HG02973 (cell line): ENCODE data around the gene SLC37A1.

Source experiments
- ATAC-seq: cut with Tn5 transposase; IDR thresholded peaks from one replicate; pipeline ENCODE4 v1.9.1; 2021; ENCODE audit warnings: moderate library complexity; ENCODE audit not compliant: unreplicated experiment

SLC37A1 gene

DNA sequence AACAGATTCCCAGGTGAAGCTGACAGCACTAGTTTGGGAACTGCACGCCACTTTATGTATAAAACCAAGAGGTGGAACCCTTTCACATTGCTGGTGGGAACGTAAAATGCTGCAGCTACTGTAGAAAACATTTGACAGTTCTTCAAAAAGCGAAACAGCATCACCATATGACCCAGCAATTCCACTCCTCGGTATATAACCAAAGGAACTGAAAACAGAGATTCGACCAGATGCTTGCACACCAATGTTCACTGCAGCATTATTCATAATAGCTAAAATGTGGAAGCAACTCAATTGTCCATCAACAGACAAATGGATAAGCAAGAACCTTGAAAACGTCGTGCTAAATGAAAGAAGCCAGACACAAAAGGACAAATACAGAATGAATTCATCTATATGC, 35.1 kb upstream of the SLC37A1 start:
- ATAC-seq = no peak

DNA sequence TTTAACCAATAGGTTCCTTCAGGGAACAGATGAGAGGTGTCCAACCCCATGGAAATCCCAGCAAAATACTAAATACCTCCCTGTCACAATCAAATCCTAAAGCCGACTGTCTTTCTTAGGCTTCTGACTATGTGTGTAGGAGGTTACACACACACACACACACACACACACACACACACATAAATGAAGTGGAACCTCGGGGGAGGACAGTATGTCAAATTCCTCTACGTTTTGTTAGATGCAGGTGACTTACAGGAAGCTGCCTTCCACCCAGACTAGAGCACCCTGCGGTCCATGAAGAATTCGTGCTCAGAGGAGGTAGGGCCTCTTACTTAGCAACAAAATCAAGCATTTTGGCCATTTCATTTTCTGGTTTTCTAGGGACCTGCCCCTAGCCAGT, 34.1 kb upstream of the SLC37A1 start:
- no peak for ATAC-seq

DNA sequence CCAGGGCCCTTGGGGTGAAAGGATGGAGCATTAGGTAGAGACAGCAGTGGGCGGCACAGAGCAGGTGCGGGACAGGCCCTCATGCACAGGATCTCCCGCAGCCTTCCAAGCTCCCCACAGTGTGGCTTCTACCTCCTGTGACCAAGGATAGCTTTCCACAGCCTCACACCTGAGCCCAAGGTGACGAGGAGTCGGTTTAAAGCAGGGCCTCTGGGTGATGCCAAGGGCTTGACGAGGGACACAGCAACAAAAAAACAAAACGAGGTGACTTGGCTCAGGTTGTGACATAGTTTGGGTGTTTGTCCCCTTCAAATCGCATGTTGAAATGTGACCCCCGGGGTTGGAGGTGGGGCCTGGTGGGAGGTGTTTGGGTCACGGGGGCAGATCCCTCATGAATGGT, 32.9 kb upstream of the SLC37A1 start:
- no peak for ATAC-seq

DNA sequence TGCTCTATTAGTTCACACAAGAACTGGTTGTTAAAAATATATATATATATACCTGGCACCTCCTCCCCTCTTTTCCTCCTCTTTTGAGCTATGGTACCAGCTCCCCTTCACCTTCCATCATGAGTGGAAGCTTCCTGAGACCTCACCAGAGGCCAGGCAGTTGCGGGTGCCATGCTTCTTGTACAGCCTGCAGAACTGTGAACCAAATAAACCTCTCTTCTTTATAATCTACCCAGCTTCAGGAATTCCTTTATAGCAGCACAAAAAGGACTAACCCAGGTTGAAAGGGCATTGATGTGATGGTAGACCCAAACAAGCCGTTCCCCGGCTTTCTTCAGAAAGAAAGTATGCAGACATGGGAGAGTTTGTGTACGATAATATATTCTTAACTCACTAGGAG, 32.5 kb upstream of the SLC37A1 start:
- no peak for ATAC-seq

DNA sequence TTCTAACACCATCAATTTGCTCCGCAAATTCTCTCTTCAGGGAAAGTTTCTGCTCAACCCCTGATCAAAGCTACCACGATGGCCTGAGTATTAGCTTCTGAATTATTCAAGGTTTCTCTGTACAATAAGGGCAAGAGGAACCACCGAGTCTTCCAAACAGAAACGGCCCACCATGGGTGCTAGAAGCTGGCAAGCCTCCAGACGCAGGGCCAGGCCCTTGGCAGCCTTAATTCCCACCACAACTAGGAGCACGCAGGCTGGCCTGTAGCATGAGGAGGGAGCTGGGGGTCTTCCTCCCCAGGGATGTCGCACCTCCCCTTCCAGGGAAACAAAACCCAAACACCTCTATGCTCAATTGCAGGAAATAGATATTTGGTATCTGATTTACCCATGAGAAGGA, 28.7 kb upstream of the SLC37A1 start:
- no peak for ATAC-seq

DNA sequence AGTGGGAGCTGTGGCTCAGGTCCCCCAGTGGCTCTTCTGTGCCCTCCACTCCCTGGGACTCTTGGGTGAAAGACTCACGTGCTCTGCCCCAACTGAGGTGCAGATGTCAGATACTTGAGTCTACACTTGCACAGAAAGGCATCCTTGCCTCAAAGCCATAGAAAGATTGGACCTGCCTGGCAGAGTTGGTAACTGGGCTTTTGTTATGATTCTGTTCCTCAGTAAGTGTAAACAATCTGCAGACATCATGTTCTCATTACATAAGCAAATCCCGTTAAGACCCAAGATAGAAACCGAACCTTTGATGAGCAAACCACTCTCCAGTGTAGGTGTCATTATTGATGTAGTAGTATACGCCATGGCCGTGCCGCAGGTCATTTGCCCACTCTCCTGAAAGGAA, 27.6 kb upstream of the SLC37A1 start:
- ATAC-seq = no peak

DNA sequence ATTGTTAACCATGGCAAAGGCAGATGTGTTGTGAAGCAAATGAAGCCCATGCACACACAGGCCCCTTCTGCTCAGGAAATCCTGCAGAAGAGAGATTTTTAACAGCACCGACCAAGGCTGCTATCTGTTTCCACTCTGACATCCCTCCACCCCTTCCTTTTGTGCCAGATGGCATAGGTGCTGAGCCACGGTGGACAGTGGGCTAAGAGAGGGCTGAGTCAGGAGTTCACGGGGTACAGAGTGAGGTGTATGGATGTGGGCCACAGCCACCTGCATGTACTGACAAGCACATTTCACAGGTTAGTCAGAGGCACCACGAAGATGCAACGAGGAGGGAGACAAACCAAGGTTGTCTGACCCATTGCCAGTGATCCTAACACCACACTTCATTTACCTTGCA, 27.1 kb upstream of the SLC37A1 start:
- no peak for ATAC-seq

DNA sequence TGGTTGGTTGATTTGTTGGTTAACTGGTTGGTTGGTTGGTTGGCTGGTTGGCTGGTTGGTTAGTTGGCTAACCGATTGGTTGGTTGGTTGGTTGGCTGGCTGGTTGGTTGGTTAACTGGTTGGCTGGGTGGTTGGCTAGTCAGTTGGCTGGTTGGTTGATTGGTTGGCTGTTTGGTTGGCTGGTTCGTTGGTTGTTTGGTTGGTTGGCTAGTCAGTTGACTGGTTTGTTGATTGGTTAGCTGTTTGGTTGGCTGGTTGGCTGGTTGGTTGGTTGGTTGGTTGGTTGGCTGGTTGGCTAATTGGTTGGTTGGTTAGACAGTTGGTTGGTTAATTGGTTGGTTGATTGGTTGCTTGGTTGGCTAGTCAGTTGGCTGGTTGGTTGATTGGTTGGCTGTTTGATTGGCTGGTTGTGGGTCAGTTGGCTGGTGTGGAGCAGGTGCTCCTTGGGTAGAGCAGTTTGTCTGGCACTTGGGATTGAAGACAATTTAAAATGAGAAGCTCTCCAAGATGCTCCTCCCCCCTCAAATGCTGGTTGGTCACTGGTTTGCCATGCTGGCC, 24.6 kb upstream of the SLC37A1 start:
- no peak for ATAC-seq

DNA sequence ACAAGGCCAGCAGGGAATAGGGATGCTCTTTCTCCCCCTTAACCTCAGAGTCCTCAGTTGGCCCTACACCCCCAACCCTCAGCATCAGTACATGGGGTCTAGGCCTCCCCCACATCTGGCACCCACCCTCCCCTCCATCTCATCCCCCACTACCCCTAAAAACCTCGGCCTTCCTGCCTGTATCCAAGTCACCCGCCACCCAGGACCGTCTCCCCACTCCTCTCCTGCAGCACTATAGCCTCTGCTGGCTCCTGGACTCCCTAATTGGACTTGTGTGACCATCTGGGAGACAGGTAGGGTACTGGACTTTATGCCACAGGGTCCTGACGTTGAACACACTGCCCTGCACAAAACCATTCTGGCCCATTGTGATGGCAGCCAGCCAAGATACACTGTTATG, 23.7 kb upstream of the SLC37A1 start:
- no peak for ATAC-seq

DNA sequence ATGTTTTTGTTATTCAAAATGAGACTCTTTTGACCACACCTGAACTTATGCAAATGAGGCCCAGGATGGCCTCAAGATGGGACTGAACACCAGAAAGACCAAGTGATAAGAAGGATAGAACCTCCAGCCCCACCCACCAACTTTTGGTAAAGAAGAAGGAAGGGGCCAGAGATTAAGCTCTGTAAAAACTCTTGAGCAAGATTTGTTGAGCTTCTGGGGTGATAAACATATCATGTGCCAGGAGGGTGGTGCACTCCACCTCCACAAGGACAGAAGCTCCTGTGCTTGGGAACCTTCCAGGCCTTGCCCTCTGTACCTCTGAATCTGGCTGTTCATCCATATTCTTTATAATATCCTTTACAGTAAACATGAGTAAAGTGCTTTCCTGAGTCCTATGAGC, 22.9 kb upstream of the SLC37A1 start:
- no peak for ATAC-seq

DNA sequence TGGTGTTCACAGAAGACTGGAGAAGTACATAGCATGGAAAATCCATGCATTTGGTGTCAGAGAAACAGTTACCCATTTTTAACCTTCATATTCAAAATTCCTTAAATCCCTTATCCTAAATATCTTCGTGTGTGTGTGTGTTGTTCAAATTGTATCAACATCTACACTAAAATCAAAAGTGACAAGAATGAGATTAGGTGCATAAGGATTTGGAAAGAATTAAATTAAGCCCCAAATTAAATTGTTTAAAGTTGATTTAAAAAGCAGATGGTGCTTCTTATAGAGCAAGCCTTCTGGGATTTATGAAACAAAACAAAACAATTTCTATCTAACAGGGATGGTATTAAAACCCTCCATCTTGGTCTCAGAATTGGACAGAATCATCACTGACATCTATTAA, 22.3 kb upstream of the SLC37A1 start:
- ATAC-seq = no peak

DNA sequence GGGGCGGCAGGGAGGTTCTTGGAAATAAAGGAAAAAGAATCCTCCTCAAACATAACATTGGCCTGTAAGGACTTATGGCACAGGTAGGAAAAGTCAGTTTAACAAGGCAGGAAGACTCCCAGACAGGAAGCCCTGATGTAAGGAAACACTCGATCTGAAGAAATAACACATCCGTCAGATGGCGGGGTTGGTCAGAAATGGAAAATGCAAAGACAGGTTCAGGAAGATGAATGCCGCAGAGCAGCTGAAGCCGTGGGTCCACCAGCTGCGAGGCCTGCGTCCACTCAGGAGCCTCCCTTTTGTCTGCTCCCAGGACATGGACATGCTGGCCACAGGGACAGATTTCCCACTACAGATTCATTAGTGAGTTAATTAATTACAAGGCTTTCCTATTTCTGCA, 21.5 kb upstream of the SLC37A1 start:
- ATAC-seq = no peak

DNA sequence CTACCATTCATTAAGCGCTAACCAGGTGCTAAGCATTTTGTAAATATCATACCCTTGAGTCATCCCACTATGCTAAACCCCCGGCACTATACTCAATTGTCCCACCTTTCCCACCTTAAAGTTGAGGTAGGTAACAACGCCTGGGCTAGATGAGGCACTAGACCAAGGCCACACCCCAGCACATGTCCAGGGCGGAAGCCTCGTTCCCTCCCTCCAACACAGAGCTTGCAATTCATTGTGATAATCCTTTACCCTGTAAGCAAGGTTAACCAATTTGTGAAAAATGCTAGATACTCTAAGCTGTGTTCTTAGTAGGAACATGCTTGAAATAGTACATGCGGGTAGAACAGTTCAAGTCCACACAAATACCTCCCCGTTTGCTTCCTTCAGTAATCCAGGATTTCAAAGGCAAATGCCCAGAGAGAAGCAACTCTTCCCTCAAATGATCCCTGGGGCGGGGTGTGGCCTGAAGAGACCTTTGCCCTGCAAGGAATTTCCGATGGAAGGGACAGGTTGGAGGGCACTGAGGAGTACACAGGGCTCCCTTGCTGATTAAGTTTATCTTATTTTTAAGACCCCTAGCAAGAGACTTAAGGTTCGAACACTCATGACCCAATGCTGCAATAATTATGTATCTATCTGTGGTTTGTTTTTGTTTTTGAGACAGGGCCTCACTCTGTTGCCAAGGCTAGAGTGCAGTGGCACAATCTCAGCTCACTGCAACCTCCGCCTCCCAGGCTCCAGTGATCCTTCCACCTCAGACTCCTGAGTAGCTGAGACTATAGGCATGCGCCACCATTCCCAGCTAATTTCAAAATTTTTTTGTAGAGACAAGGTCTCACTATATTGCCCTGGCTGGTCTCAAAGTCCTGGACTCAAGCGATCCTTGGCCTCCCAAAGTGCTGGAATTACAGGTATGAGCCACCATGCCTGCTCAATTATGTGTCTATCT, 20.3 kb upstream of the SLC37A1 start:
- ATAC-seq = no peak

DNA sequence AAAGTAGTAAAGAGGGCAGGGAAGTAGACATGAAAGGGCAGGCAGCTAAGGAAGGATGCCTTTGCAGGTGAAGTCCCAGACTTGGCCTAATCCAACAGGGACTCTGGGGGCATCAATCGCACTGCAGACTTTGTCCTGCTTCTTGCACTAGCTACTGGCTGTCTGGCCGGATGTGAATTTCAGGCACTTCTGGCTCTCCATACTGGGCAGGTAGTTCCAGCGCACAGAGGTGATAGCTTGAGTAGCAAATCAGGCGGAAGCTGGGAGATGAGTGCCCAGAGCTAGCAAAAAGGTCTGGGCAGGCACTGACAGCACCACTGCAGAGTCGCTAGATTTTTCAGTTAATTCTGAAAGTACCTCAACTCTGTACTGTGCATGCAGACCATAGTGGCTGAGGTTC, 18.6 kb upstream of the SLC37A1 start:
- no peak for ATAC-seq

DNA sequence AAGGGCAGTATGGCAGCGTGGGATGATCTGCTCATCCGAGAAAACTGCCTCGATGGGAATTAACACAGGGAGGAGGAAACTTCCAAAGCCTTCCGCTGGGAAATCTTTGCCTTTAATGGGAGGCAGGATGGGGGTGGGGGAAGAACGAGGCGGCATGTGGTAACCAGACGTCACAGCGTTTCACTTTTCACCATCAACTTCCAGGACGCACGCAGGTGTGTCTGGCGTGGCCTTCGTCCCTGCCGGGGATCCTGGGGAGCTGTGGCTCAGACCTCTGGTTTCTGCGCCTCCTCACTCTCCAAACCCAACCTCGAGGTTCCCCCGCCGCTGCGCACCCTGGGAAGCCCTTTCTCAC, 17.9 kb upstream of the SLC37A1 start:
- peak; percentile 4 for ATAC-seq

DNA sequence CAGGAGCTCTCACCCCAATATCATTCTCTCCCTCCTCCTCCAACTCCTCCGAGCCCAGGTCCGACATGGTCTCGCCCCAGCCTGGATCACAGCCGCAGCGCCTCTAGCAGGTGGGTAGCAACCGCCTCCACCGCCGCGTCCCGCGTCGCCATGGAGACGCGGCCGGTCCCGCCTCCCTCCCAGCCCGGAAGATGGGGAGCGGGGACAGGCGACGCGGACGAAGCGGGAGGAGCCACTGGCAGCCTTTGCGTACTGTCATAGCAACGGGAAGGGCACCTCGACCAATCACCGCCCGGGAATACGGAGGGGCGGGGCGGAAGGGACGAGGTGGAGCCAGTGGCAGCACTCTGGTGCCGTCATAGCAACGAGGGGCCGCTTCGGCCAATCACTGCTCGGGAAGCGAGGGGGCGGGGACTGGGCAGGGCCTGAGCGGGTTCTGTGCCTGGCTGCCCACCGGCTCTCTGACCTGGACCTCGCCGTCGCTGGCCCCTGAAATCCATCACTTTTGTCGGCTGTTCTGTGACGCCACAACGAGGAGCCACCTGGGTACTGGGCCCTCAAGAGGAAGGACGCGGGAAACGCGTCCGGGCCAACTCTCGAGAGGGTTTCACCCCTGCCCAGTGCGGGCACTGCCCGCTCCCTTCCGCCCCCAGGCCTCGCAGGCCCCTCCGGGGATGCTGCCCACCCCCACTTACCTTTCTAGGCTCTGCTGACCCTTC, 17.4 kb upstream of the SLC37A1 start, which contains the start of gene RSPH1:
Gene RSPH1, minus strand, starts transcription at position 105 of the 719 bp plus-strand sequence. Its CDS starts 38 bp downstream, at position 67.
- peak; percentile 94 for ATAC-seq

DNA sequence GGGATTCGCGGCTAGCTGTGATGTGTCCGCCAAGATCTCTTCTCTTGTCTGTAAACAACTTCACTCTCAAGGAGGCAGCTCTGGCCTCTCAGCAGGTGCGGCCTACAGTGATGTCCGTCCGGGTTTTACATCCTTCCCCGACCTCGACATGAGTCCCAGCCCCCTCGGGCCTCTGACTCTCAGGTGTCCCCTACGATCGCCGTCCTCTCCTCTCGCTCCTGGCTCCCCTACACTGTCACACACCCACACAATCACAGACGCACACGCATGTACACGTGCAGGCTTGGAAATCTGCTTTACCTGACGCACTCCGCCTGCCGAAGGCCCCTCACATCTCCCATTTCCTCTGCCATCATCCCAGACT, 16.8 kb upstream of the SLC37A1 start:
- ATAC-seq = no peak

DNA sequence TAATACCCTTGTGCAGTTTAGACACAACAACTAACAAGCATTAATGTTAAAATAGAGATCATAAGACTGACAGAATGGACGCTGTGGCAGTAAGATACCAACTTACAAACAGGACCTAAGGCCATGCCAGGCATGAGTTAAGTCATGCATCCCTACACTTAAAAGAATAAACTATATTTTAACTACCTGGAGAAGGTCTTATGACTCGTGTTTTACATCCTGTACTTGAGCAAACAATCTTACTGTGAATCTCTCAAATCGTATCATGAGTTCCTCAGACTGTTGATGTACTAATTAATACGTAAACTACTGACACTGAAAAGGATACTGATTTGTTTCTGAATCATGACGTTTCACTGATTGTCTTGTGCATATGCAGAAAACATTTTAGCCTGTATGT, 15.6 kb upstream of the SLC37A1 start:
- no peak for ATAC-seq

DNA sequence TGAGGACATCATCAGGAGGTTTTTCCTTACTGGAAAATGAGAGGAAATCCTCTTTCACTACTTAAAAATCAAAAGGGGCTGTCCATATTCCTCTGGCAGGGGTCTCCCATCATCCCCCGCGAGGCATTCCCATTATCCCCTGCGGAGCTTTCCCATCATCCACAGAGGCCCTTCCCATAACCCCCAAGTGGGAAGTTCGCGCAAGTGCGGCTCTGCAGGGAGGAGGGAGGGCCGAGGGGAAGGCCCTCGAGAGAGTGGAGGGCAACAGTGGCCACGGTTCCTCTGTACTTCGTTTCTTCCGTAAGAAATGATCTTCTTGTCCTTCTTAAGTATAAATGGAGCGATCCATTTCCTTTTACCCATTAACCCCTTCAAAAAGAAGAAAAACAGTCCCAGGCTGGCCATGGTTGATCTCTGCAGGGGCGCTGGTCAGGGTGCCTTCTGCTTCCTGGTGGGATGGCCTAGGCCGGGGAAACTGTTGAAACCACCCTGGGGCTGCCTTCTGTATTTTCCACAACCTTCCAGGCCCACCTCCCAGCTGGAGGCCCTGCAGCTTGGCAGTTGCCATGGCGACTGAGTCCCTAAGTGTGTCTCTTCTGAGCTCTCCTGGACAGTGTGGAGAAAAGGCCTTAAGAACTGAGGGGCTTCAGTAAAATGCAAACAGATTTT, 14.1 kb upstream of the SLC37A1 start:
- no peak for ATAC-seq

DNA sequence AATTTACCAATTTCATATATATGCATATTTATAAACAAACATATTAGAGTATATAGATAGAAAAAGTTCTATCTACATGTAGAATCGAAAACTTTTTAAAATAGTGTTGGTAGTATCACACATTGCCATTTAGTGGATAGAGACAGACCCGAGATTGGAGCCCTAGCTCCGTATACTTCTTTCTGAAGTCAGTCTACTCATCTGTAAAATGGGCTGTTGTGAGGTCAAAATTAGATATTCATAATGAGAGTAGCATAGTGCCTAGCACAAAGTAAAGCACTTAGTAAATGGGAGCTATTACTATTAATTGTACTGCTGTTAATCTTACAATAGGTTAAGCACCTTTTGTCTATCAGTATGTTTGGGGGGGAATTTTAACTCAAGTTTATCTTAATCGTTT, 13.4 kb upstream of the SLC37A1 start:
- no peak for ATAC-seq

DNA sequence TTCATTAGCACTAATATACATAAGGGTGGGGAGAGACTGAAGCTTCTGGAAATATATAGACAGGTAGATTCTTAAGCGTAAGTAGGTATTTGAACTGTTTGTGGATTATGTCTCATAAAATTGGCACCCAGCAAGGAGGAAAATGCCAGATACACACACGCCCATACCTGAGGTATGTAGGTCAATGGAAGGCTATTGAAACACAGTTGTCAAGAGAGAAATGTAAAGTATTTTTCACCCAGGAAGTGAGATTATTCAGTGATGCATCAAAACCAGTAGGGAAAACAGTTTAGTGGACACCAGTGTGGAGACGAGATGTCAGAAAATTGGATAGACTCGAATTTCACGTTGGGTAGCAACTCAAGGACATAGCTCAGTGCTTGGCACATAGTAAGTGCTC, 12.9 kb upstream of the SLC37A1 start:
- ATAC-seq = no peak

DNA sequence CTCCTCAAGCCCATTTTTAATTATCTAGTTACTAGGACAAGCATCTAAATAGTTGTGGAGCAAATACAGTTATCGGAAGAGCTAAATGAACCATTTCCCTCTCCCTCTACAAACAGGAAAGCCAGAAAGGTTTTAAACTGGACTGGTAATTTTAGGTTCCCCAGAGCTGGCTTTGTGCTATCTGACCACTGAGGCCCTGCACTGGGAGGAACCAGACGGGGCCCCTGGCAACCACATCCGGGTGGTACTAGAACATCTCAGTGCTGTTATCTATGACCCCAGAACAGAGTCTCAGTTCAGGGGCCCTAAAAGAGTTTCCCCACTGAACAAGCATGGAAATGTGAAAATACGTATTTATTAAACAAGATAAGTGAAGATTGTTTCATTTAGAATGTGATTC, 9.9 kb upstream of the SLC37A1 start:
- ATAC-seq = no peak
